Measurements from ENCODE around the gene PTEN. TPM values are rescaled to one million over a fixed set of nuclear protein-coding genes. Genes with fewer than 3 reads are reported as not detected.

Gene PTEN
- total and polyA plus RNA-seq, 4 donors: 29.4 to 334 (median 64.1) TPM

DNA sequence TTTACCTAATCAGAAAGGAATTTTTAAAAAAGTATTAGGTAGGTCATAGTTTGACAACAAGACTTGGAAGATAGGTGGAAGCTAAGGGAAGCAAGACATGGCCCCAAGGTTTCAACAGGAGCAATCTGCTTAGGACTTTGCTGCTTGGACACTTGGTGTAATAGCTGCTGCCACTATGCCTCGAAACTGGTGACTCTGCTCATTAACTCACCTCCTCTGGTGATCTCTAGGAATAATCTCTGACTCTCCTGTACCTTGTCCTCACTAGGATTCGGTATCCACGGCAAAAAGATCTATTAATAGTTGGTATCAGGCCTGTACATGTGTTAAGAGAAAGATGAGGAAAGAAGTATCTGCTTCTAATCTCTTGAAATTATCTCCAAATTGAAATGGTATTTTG, 53.1 kb downstream of the PTEN start:
- Histone ChIP-seq H3K27ac (ENCODE audit: low read depth in 1 of 2, low read length in 1 of 2) (no peak overlapping the region), H3K9me3 (ENCODE audit: control insufficient read depth in 4 of 4, insufficient read depth in 3 of 4, low read length in 3 of 4) (peaks cover 0 to 14% (median 4%) of the 10 kb centered on the region in 4 donors), H3K4me3 (no peak overlapping the region), H3K27me3 (ENCODE audit: control insufficient read depth in 3 of 3, insufficient read depth in 3 of 3, low read length in 2 of 3) (no peaks in the 10 kb centered on the region), H3K4me1 (ENCODE audit: control insufficient read depth in 5 of 5, insufficient read depth in 5 of 5, low read length in 5 of 5) (peaks cover 0 to 6% (median 2%) of the 10 kb centered on the region in 5 donors), H3K36me3 (ENCODE audit: control insufficient read depth in 4 of 4, insufficient read depth in 4 of 4, low read length in 4 of 4) (peaks cover 0 to 16% (median 8%) of the 10 kb centered on the region in 4 donors), H3K9ac (ENCODE audit: insufficient read depth in 1 of 2, low read length in 2 of 2) (no peak overlapping the region)
- TF ChIP-seq, protein P1, sequence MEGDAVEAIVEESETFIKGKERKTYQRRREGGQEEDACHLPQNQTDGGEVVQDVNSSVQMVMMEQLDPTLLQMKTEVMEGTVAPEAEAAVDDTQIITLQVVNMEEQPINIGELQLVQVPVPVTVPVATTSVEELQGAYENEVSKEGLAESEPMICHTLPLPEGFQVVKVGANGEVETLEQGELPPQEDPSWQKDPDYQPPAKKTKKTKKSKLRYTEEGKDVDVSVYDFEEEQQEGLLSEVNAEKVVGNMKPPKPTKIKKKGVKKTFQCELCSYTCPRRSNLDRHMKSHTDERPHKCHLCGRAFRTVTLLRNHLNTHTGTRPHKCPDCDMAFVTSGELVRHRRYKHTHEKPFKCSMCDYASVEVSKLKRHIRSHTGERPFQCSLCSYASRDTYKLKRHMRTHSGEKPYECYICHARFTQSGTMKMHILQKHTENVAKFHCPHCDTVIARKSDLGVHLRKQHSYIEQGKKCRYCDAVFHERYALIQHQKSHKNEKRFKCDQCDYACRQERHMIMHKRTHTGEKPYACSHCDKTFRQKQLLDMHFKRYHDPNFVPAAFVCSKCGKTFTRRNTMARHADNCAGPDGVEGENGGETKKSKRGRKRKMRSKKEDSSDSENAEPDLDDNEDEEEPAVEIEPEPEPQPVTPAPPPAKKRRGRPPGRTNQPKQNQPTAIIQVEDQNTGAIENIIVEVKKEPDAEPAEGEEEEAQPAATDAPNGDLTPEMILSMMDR (IDR thresholded peaks at IDR 0.05; ENCODE audit: control extremely low read depth, extremely low read depth): no peak
- 65 to 71% methylated on average over 3 of the region's 3 CpGs for WGBS, 2 donors
- no peak for DNase-seq
- ATAC-seq (ENCODE audit: insufficient read depth, low FRiP score): no peak

GRCh38 chr10:87918254-87918859, 54.9 kb downstream of the PTEN start:
- DNase-seq: no peak
- Histone ChIP-seq H3K27ac (ENCODE audit: low read depth in 1 of 2, low read length in 1 of 2) (peak overlapping the region in 1 of 2 donors; percentile 33), H3K4me1 (ENCODE audit: control insufficient read depth in 5 of 5, insufficient read depth in 5 of 5, low read length in 5 of 5) (peaks cover 0 to 15% (median 5%) of the 10 kb centered on the region in 5 donors), H3K4me3 (no peak overlapping the region), H3K36me3 (ENCODE audit: control insufficient read depth in 4 of 4, insufficient read depth in 4 of 4, low read length in 4 of 4) (peaks cover 0 to 14% (median 1%) of the 10 kb centered on the region in 4 donors), H3K9ac (ENCODE audit: insufficient read depth in 1 of 2, low read length in 2 of 2) (no peak overlapping the region), H3K27me3 (ENCODE audit: control insufficient read depth in 3 of 3, insufficient read depth in 3 of 3, low read length in 2 of 3) (no peaks in the 10 kb centered on the region), H3K9me3 (ENCODE audit: control insufficient read depth in 4 of 4, insufficient read depth in 3 of 4, low read length in 3 of 4) (peaks cover 0 to 8% (median 3%) of the 10 kb centered on the region in 4 donors)
- WGBS, 2 donors: 7 to 22% methylated on average over 3 of the region's 3 CpGs
- ATAC-seq (ENCODE audit: insufficient read depth, low FRiP score): no peak
- TF ChIP-seq, protein P1 (IDR thresholded peaks at IDR 0.05; ENCODE audit: control extremely low read depth, extremely low read depth): no peak

DNA sequence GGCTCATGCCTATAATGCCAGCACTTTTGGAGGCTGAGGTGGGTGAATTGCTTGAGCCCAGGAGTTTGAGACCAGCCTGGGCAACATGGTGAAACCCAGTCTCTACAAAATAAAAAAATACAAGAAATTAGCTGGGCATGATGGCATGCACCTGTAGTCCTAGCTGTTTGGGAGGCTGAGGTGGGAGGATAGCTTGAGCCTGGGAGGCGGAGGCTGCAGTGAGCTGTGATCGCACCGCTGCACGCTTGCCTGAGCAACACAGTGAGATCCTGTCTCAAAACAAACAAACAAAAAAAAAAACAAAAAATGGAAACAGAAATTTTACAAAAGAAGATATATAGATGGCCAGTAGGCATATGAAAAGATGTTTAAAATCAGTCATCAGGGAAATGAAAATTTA, 57.1 kb downstream of the PTEN start:
- Histone ChIP-seq H3K4me1 (ENCODE audit: control insufficient read depth in 5 of 5, insufficient read depth in 5 of 5, low read length in 5 of 5) (peaks cover 0 to 18% (median 5%) of the 10 kb centered on the region in 5 donors), H3K36me3 (ENCODE audit: control insufficient read depth in 4 of 4, insufficient read depth in 4 of 4, low read length in 4 of 4) (peaks cover 0 to 4% (median 1%) of the 10 kb centered on the region in 4 donors), H3K9ac (ENCODE audit: insufficient read depth in 1 of 2, low read length in 2 of 2) (no peak overlapping the region), H3K27me3 (ENCODE audit: control insufficient read depth in 3 of 3, insufficient read depth in 3 of 3, low read length in 2 of 3) (no peaks in the 10 kb centered on the region), H3K4me3 (no peak overlapping the region), H3K27ac (ENCODE audit: low read depth in 1 of 2, low read length in 1 of 2) (no peak overlapping the region), H3K9me3 (ENCODE audit: control insufficient read depth in 4 of 4, insufficient read depth in 3 of 4, low read length in 3 of 4) (peaks cover 0 to 2% (median 0%) of the 10 kb centered on the region in 4 donors)
- DNase-seq (no peak), ATAC-seq (ENCODE audit: insufficient read depth, low FRiP score) (no peak)
- TF ChIP-seq, protein P1 (IDR thresholded peaks at IDR 0.05; ENCODE audit: control extremely low read depth, extremely low read depth): no peak
- WGBS, 2 donors: 96% methylated on average over 4 of the region's 4 CpGs

Data from lung (tissue), 12 donors.